H4 (cell line): ENCODE measurements around the gene DEPDC7. TPM values are rescaled to one million over a fixed set of nuclear protein-coding genes. Genes with fewer than 3 reads are reported as not detected.

Experiments used
- DNase-seq: peaks from one replicate; pipeline ENCODE4 v3.0.0-alpha.2; 2015; ENCODE audit warnings: low spot score
- total RNA-seq: library from RNA; depleted of rRNA; stranded (reverse); fragments of >200 nt; shearing (Covaris generic); gene quantifications from 2 replicates; pipeline ENCODE4 v1.2.3, GENCODE V29; 2014; rRNA removed

The DEPDC7 gene
- total RNA-seq, 1 experiment from 2014 or later: 6.0 TPM

DNA sequence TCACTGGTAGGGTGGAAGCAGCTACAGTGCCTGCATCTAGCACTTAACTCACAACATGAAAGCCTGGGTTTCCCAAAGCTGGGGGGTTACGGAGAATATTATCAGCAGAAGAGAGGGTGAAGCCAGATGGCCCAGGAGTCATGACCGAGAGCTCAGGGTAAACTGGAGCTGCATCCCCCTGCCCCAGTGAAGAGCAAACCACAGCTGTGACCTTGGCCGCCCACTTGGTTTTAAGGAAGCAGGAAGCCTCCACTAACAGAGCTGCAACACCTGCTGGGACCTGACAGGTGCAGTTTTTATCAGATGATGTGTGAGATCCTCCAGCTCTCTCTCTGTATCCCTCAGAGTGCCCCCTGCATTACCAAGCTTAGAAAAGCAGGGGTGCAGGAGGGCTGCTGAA, 44.6 kb downstream of the DEPDC7 start:
- no peak for DNase-seq

DNA sequence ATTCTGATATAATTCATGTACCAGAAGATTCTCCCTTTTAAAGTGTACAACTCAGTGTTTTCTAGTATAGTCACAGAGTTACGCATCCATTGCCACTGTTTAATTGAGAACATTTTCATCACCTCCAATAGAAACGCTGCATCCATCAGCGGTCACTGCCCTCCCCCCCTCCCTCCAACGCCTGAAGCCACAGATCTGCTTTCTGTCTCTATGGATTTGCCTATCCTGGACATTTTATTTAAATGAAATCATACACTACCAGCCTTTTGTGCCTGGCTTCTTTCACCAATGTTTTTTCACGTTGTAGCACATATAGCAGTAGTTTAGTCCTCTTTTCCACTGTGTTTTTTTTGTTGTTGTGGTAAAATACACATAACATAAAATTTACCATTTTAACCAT, 46.5 kb downstream of the DEPDC7 start:
- DNase-seq: no peak

DNA sequence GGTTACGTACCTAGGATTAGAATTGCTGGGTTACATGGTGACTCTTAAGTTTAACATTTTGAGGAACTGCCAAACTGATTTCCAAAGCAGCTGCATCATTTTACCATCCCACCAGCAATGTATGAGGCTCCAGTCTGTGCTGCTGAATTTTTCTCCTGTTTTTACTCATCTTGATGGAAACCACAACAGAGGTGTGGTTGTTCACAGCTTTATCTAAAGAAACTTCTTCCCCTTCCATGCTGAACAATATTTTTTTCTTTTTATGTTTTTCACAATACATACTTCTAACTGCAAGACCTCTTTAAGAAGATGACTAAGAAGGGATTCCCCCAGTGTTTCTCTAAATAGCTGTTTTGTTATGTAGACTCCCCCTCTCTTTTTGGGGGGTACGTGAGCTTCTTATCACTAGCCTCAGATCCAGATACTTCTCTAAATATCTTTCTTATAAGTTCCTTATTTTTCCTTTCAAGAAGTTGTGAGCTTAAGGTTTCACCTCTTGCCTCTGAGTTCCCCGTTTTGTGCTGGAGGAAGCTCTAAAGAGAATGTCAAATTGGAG, 47.7 kb downstream of the DEPDC7 start:
- no peak for DNase-seq

DNA sequence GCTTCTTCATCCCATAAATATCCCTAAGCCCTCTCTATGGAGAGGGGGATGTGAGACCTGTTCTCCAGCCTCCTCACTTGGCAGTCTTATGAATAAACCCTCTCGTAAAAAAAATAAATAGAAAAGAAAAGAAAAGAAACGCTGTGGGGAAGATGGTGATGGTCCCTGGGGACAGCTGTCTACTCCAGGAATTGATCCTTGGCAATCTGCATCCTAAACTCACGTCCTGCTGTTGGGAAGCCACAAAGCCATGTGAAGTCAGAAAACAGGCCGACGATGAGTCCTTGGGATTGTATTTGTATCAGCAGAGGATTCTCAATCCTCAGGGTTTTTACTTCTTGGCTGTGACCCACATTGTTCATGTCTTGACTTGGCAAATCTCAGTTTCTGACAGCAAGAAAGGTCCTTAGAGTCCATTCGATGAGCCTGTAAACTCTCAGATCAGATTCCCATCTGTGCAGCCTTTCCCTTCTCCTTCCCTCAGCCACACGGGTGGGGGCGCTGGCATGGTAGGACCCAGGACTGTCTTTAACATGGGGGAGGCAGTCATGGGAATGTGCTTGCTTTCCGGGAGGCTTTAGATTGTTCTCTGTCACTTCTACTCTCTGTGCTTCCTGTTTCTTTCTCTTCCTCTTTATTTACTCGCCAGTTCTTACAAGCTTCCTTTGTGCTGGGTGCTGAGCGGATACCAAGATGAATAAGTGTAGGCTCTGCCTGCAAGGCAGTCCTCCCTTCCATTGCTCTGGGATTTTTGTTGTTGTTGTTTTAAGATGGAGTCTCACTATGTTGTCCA, 48.6 kb downstream of the DEPDC7 start:
- DNase-seq: no peak

DNA sequence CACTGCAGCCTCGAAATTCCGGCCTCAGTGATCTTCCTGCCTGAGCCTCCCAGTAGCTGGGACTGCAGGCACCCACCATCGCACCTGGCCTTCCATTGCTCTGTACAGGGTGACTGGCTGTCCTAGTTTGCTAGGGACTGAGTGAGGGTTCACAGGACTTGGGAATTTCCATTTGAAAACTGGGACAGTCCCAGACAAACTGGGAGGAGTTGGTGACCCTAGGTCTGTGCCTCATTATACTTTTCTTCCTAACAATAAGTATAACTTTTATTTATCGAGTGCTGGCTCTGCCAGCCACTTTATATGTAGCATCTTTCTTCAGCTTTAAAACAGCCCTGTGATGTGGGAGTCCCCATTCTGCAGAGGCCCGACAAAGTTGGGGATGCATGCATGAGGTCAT, 49.2 kb downstream of the DEPDC7 start:
- no peak for DNase-seq

DNA sequence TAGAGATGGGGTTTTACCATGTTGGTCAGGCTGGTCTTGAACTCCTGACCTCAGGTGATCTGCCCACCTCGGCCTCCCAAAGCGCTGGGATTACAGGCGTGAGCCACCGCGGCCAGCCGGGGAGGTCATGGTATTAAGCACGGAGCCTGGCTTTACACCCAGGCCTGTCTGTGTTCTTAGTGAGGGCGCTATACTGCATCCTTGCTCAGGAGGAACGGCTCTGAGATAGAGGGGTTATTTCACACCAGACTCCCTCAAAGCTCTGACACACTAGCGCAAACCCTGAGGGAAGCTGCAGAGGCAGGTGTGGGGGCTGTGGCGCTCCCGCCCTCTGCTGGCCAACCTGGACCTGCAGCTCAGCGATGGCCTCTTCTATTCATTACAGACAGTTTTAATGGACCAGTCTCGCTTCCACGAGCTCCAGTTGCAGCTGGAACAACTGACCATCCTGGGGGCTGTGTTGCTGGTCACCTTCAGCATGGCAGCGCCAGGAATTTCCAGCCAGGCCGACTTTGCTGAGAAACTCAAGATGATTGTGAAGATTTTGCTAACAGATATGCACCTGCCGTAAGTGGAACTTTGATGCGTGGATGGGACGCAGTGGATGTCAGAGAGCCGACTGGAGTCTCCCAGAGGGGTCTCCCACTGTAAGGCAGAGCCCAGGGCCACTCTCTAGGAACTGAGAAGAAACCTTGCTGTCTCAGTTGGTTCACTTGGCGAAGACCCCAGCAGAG, 49.9 kb downstream of the DEPDC7 start:
- peak; percentile 61 for DNase-seq

DNA sequence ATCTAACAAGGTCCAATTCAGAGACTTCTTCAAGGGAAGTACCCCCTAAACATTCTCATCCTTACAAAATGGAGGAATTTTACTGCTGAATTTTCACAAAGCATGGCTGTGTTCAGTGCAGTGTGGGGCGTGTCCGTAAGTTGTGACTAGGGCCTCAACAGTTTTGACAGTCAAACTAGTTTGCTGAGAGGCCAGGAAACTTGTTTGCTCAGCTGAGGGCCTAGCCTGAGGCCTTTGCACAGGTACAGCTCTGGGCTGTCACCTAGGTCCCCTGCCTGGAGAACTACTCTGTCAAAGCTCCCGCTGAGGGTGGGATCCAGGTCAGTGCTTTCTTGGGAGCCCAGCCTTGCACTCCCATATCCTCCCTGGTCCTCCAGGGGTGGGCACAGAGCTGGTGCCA, 51.6 kb downstream of the DEPDC7 start:
- DNase-seq: no peak

DNA sequence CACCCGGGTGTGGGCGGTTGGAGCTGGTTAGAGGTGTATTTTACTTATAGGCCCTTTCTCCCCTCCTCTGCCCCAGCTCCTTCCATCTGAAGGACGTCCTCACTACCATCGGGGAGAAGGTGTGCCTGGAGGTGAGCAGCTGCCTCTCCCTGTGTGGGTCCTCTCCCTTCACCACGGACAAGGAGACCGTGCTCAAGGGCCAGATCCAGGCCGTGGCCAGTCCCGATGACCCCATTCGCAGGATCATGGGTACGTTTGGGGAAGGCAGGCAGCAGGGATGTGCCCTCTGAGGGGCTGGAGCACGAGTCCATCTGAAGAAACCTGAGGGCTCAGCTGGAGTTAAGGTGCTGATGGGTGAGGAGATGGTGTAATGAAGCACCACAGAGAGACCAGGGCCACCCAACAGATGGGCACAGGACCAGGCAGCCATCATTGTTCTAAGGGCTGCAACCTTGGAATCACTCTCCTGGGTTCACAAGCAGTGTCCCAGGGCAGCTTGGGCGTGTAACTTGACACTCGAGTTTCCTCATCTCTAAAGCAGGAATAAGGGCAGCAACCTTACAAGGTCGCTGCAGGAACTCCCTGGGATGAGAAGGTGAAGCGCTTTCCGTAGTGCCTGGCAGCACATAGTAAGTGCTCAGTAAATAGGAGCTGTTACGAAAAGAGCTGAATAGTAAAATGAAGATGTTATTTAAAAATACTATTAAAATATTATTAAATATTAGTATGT, 53.1 kb downstream of the DEPDC7 start:
- DNase-seq: no peak

DNA sequence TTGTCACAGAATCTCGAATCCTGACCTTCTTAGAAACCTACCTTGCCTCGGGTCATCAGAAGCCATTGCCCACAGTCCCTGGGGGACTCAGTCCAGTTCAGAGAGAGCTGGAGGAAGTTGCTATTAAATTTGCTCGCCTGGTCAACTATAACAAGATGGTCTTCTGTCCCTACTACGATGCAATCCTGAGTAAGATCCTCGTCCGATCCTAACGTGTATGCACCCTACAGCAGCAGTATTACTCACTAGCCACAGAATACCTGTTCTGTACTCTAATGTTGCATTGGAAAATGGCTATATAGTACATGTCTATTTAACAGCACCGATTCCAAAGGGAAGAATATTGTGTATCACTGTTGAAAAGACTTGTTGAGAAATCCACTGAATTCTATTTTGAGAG, 56.8 kb downstream of the DEPDC7 start:
- no peak for DNase-seq

Other genes with a start within 250 kb of the DEPDC7 start
- not detected in 2 replicates for gene CCDC73, start 221.2 kb upstream of the DEPDC7 start, total RNA-seq
- gene PRRG4, start 186.0 kb upstream of the DEPDC7 start, total RNA-seq: 0.25 TPM in 2 replicates
- gene QSER1, start 123.1 kb upstream of the DEPDC7 start, total RNA-seq: 22.8 and 23.5 TPM in 2 replicates
- 10.6 and 12.5 TPM in 2 replicates for gene TCP11L1, start 23.7 kb downstream of the DEPDC7 start, total RNA-seq
- gene CSTF3, start 145.6 kb downstream of the DEPDC7 start, total RNA-seq: 26.9 and 35.1 TPM in 2 replicates
- 36.5 and 37.5 TPM in 2 replicates for gene HIPK3, start 241.5 kb downstream of the DEPDC7 start, total RNA-seq